SH-SY5Y (cell line): ENCODE data around the gene SLC49A3.

Source experiments
- GATA2 ChIP-seq: IDR thresholded peaks from 2 replicates; pipeline ENCODE4 v1.6.1; 2011; ENCODE audit warnings: mild to moderate bottlenecking, low read depth, low read length
- GATA3 ChIP-seq: IDR thresholded peaks from 2 replicates; pipeline ENCODE4 v1.6.1; 2011; ENCODE audit warnings: low read depth, mild to moderate bottlenecking, low read length, moderate library complexity

DNA sequence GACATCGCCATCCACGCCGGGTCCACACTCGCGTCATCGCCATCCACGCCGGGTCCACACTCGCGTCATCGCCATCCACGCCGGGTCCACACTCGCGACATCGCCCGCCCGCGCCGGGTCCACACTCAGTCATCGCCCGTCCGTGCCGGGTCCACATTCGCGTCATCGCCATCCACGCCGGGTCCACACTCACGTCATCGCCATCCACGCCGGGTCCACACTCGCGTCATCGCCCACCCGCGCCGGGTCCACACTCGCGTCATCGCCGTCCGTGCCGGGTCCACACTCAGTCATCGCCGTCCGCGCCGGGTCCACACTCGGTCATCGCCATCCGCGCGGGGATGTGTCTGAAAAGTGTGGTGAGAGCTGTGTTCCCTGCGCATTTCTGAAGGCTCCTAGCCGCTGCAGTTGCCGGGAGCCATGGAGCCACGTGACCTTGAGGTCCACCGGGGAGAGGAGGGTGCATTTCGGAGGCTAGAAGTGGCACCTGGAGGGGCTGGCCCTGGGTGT lies 34.0 kb upstream of the SLC49A3 start:
- TF ChIP-seq GATA2 (no peak), GATA3 (no peak)
